K562 (cell line): ENCODE measurements around the gene ERO1B. TPM values are rescaled to one million over a fixed set of nuclear protein-coding genes. Genes with fewer than 3 reads are reported as not detected.

Experiments used
- MTF1 ChIP-seq: fragments of 250-450 bp; sonication (Bioruptor Pico); IDR thresholded peaks from 2 replicates; pipeline ENCODE4 v1.9.0; 2021; ENCODE audit warnings: moderate library complexity, mild to moderate bottlenecking, inconsistent platforms, borderline replicate concordance
- RBM25 ChIP-seq: fragments of 200-400 bp; formaldehyde crosslinking; IDR thresholded peaks from 2 replicates; pipeline ENCODE4 v1.6.1; 2018; ENCODE audit warnings: low read length, low read depth, moderate library complexity; ENCODE audit not compliant: severe bottlenecking
- ZNF407 ChIP-seq: fragments of 450-650 bp; IDR thresholded peaks from 2 replicates; pipeline ENCODE4 v1.6.1; 2016; ENCODE audit warnings: low read depth
- ZNF639 ChIP-seq, 2 experiments: fragments of 200-800 bp in 1 of 2; sonication (Bioruptor generic) in 1 of 2; sonication (generic) in 1 of 2; formaldehyde crosslinking in 1 of 2; IDR thresholded peaks in 1 of 2; conservative IDR thresholded peaks in 1 of 2; 2 replicates each; pipeline versions ENCODE4 v1.5.0 to v1.6.1; 2016 to 2020; ENCODE audit warnings: missing compliant biosample characterization in 1 of 2, missing genetic modification characterization in 1 of 2, missing genetic modification reagents in 1 of 2
- ZNF717 ChIP-seq: fragments of 250-450 bp; sonication (Bioruptor Pico); IDR thresholded peaks from 2 replicates; pipeline ENCODE4 v1.5.0; 2021
- polyA plus RNA-seq, 8 experiments: library from polyadenylated mRNA; depleted of rRNA in 4 of 8; stranded (reverse) in 5 of 8; unstranded in 3 of 8; fragments of >200 nt; fragmentation: Nextera tagmentation in 2 of 8; fragmentation: Illumina TruSeq in 1 of 8; extraction: Ambion mirVana in 2 of 8; extraction: Trizol in 1 of 8; gene quantifications; 2 replicates each; pipeline versions ENCODE4 v1.2.1 to v1.2.3, GENCODE V29; 2011 to 2014; ENCODE audit warnings: inconsistent platforms in 1 of 8, missing spikeins in 1 of 8
- total RNA-seq, 7 experiments: library from RNA; depleted of rRNA in 6 of 7; stranded (reverse); fragments of >200 nt in 6 of 7; fragmentation: Illumina TruSeq in 2 of 7; extraction: Trizol in 2 of 7; gene quantifications; 2 replicates each; pipeline versions ENCODE4 v1.2.1 to v1.2.3, GENCODE V29; 2011 to 2021; ENCODE audit warnings: low replicate concordance in 1 of 7
- TF ChIP-seq, protein P1 (sequence below): sonication (generic); formaldehyde crosslinking; IDR thresholded peaks from 2 replicates; pipeline ENCODE4 v1.5.0; 2020; ENCODE audit warnings: missing genetic modification reagents

Gene ERO1B
- total and polyA plus RNA-seq, 9 of the 15 experiments (the other 6 are each of a cell fraction or from before 2014, with no cell fraction given), result 0.59 to 6.4 (median 4.2) TPM

DNA sequence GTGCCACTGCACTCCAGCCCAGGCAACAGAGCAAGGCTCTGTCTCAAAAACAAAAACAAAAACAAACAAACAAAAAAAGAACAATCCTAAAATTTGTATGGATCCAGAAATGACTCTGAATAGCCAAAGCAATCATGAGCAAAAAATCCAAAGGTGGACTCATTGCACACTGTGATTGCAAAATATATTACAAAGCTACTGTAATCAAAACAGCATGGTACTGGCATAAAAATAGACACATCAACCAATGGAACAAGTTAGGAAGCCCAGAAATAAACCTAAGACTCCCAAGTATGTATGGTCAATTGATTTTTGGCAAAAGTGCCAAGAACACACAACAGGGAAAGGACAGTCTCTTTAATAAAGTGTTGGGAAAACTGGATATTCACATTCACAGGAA is 19.9 kb downstream of the ERO1B start (continued):
- TF ChIP-seq ZNF639 (CRISPR knock-in tag; conservative IDR thresholded peaks at IDR 0.05 in 1 of 2, IDR thresholded peaks at IDR 0.05 in 1 of 2) (no peak), ZNF717 (CRISPR knock-in tag) (no peak), MTF1 (no peak), RBM25 (peak; percentile 91), ZNF407 (no peak)
- TF ChIP-seq, protein P1, sequence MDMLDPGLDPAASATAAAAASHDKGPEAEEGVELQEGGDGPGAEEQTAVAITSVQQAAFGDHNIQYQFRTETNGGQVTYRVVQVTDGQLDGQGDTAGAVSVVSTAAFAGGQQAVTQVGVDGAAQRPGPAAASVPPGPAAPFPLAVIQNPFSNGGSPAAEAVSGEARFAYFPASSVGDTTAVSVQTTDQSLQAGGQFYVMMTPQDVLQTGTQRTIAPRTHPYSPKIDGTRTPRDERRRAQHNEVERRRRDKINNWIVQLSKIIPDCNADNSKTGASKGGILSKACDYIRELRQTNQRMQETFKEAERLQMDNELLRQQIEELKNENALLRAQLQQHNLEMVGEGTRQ (CRISPR knock-in tag), result no peak
